H1 (cell line): ENCODE measurements around the gene TMEM54. TPM values are rescaled to one million over a fixed set of nuclear protein-coding genes. Genes with fewer than 3 reads are reported as not detected.

Experiments
- CTCF ChIA-PET: fragments of 300-600 bp; sonication (Branson Sonifier 250); formaldehyde crosslinking; loops from one replicate; lab custom pipeline; 2021; ENCODE audit not compliant: partially characterized antibody; lab: Charles Lee
- POLR2A ChIA-PET: fragments of 300-600 bp; sonication (Branson Sonifier 250); formaldehyde crosslinking; loops from one replicate; lab custom pipeline; 2021; ENCODE audit warnings: inconsistent platforms; ENCODE audit not compliant: partially characterized antibody; lab: Charles Lee
- DNase-seq, 2 experiments: peaks; one replicate each; pipeline versions ENCODE4 v3.0.0 to v3.0.0-alpha.2; 2010 to 2022; ENCODE audit warnings: low spot score in 2 of 2, low read depth in 1 of 2, mixed read lengths in 1 of 2
- FAIRE-seq: peaks from 2 replicates; lab custom pipeline; 2011; peaks lifted over from hg19 to GRCh38; lab: Jason Lieb, UNC
- H2AFZ ChIP-seq: 2 replicates; pipeline ENCODE4 v1.8.1; 2012; ENCODE audit warnings: low read length, inconsistent platforms
- H2AK5ac ChIP-seq: 2 replicates; pipeline ENCODE4 v1.6.1; 2013; ENCODE audit warnings: low read depth, low read length
- H2BK120ac ChIP-seq: replicated peaks from 2 replicates; pipeline ENCODE3; 2013; ENCODE audit warnings: low read depth, low read length, inconsistent platforms
- H2BK12ac ChIP-seq: 2 replicates; pipeline ENCODE4 v1.6.1; 2013; ENCODE audit warnings: low read depth, low read length
- H2BK15ac ChIP-seq: 2 replicates; pipeline ENCODE4 v1.6.1; 2013; ENCODE audit warnings: low read length
- H2BK20ac ChIP-seq: 2 replicates; pipeline ENCODE4 v1.6.1; 2013; ENCODE audit warnings: low read length
- H2BK5ac ChIP-seq: 2 replicates; pipeline ENCODE4 v1.6.1; 2013; ENCODE audit warnings: low read depth, low read length
- H3K14ac ChIP-seq: 2 replicates; pipeline ENCODE4 v1.6.1; 2013; ENCODE audit warnings: inconsistent platforms; ENCODE audit not compliant: insufficient read length
- H3K18ac ChIP-seq: 2 replicates; pipeline ENCODE4 v1.6.1; 2013; ENCODE audit warnings: low read length; ENCODE audit errors: extremely low read depth
- H3K23ac ChIP-seq: 2 replicates; pipeline ENCODE4 v1.6.1; 2013; ENCODE audit warnings: inconsistent platforms; ENCODE audit not compliant: insufficient read length
- H3K23me2 ChIP-seq: 2 replicates; pipeline ENCODE4 v1.6.1; 2013; ENCODE audit warnings: low read depth, low read length
- H3K27ac ChIP-seq: 2 replicates; pipeline ENCODE4 v1.6.1; 2011; ENCODE audit warnings: low read depth, low read length, inconsistent platforms
- H3K27me3 ChIP-seq, 4 experiments: replicated peaks in 1 of 4; 1 replicate in 1 of 4; 2 replicates in 3 of 4; pipeline versions ENCODE4 v1.6.1 to v1.8.1; 2011 to 2013; ENCODE audit warnings: low read length in 3 of 4, mild to moderate bottlenecking in 3 of 4, inconsistent platforms in 2 of 4, mixed read lengths in 2 of 4, moderate library complexity in 1 of 4; ENCODE audit not compliant: control insufficient read depth in 3 of 4, insufficient read depth in 3 of 4; ENCODE audit errors: extremely low read depth in 1 of 4
- H3K36me3 ChIP-seq, 4 experiments: 2 replicates each; pipeline versions ENCODE4 v1.6.1 to v1.8.1; 2011 to 2013; ENCODE audit warnings: mild to moderate bottlenecking in 4 of 4, low read length in 3 of 4, moderate library complexity in 2 of 4, control low read depth in 1 of 4, inconsistent platforms in 1 of 4; ENCODE audit not compliant: insufficient read depth in 4 of 4, control insufficient read depth in 2 of 4
- H3K4ac ChIP-seq: replicated peaks from 2 replicates; pipeline ENCODE3; 2013; ENCODE audit warnings: low read length, low read depth, mixed read lengths, inconsistent platforms; ENCODE audit not compliant: insufficient read length
- H3K4me1 ChIP-seq, 4 experiments: replicated peaks in 1 of 4; 1 replicate in 1 of 4; 2 replicates in 3 of 4; pipeline versions ENCODE4 v1.6.1 to v1.8.1; 2011 to 2013; ENCODE audit warnings: low read length in 3 of 4, inconsistent platforms in 2 of 4, mixed read lengths in 1 of 4; ENCODE audit not compliant: insufficient read depth in 4 of 4, control insufficient read depth in 3 of 4
- H3K4me2 ChIP-seq, 2 experiments: 2 replicates each; pipeline versions ENCODE4 v1.6.1 to v1.8.1; 2011 to 2013; ENCODE audit warnings: low read depth in 2 of 2, low read length in 2 of 2, control low read depth in 1 of 2, inconsistent platforms in 1 of 2, mild to moderate bottlenecking in 1 of 2; ENCODE audit not compliant: insufficient read depth in 1 of 2
- H3K4me3 ChIP-seq, 4 experiments: fragments of 200-600, 300-600 bp in 1 of 4; sonication (generic), shearing (Covaris generic), sonication (Bioruptor Twin) in 1 of 4; 2 replicates each; pipeline versions ENCODE4 v1.5.1 to v1.8.1; 2011 to 2016; ENCODE audit warnings: low read length in 4 of 4, low read depth in 3 of 4, control low read depth in 2 of 4, inconsistent platforms in 2 of 4, mild to moderate bottlenecking in 2 of 4, mixed read lengths in 1 of 4, moderate library complexity in 1 of 4; ENCODE audit not compliant: insufficient read depth in 2 of 4; ENCODE audit errors: extremely low read depth in 1 of 4
- H3K56ac ChIP-seq: replicated peaks from 2 replicates; pipeline ENCODE3; 2013; ENCODE audit warnings: low read depth, mild to moderate bottlenecking, mixed read lengths, low read length, inconsistent platforms; ENCODE audit not compliant: insufficient read length
- H3K79me1 ChIP-seq: 2 replicates; pipeline ENCODE4 v1.6.1; 2013; ENCODE audit warnings: low read depth, low read length, control low read depth
- H3K79me2 ChIP-seq, 2 experiments: 2 replicates each; pipeline versions ENCODE4 v1.6.1 to v1.8.1; 2012 to 2013; ENCODE audit warnings: low read length in 2 of 2, mild to moderate bottlenecking in 2 of 2, inconsistent platforms in 1 of 2; ENCODE audit not compliant: insufficient read depth in 2 of 2, control insufficient read depth in 1 of 2
- H3K9ac ChIP-seq, 4 experiments: replicated peaks in 1 of 4; 1 replicate in 1 of 4; 2 replicates in 3 of 4; pipeline versions ENCODE4 v1.6.1 to v1.8.1; 2011 to 2013; ENCODE audit warnings: low read depth in 3 of 4, low read length in 3 of 4, control low read depth in 2 of 4, mild to moderate bottlenecking in 2 of 4, moderate library complexity in 2 of 4, inconsistent platforms in 1 of 4; ENCODE audit errors: extremely low read depth in 1 of 4
- H3K9me3 ChIP-seq, 2 experiments: 2 replicates each; pipeline versions ENCODE4 v1.6.1 to v1.8.1; 2012 to 2013; ENCODE audit warnings: mild to moderate bottlenecking in 2 of 2, moderate library complexity in 2 of 2, control low read depth in 1 of 2, inconsistent platforms in 1 of 2, low read depth in 1 of 2, low read length in 1 of 2, mixed read lengths in 1 of 2; ENCODE audit not compliant: insufficient read depth in 2 of 2
- H4K20me1 ChIP-seq, 2 experiments: replicated peaks in 1 of 2; 2 replicates each; pipeline versions ENCODE3 to v1.8.1; 2011 to 2013; ENCODE audit warnings: inconsistent platforms in 2 of 2, low read length in 2 of 2, mild to moderate bottlenecking in 1 of 2; ENCODE audit not compliant: insufficient read depth in 2 of 2, control insufficient read depth in 1 of 2
- H4K5ac ChIP-seq: 2 replicates; pipeline ENCODE4 v1.6.1; 2013; ENCODE audit warnings: low read length, low read depth, mixed read lengths, inconsistent platforms; ENCODE audit not compliant: insufficient read length
- H4K8ac ChIP-seq: 2 replicates; pipeline ENCODE4 v1.8.0; 2013; ENCODE audit warnings: mild to moderate bottlenecking, moderate library complexity, low read length, inconsistent platforms; ENCODE audit not compliant: insufficient read depth; ENCODE audit errors: extremely low read depth
- H4K91ac ChIP-seq: replicated peaks from 2 replicates; pipeline ENCODE3; 2013; ENCODE audit warnings: low read length, mixed read lengths, inconsistent platforms; ENCODE audit not compliant: insufficient read length
- YY1 ChIP-seq: IDR thresholded peaks from 2 replicates; pipeline ENCODE4 v1.6.1; 2011; ENCODE audit warnings: low read depth, mild to moderate bottlenecking, low read length
- ZNF274 ChIP-seq: IDR thresholded peaks from 2 replicates; pipeline ENCODE4 v1.7.0; 2012; ENCODE audit warnings: low read length, borderline replicate concordance; ENCODE audit errors: extremely low read depth
- WGBS, 2 experiments: shearing (Covaris generic) in 1 of 2; methylation state at CpG; one replicate each; pipeline versions ENCODE4 v1.1.6 to v1.1.7; 2013 to 2015; ENCODE audit warnings: low lambda C conversion rate in 2 of 2, mixed read lengths in 2 of 2, inconsistent platforms in 1 of 2, low coverage in 1 of 2, missing lambda C conversion rate in 1 of 2; ENCODE audit not compliant: insufficient replicate concordance in 2 of 2, insufficient coverage in 1 of 2, insufficient read length in 1 of 2; ENCODE audit errors: extremely low coverage in 1 of 2, missing lambda C conversion rate in 1 of 2; 5-methylcytosine and 5-hydroxymethylcytosine counted together
- polyA plus RNA-seq, 7 experiments: library from polyadenylated mRNA; depleted of rRNA in 3 of 7; stranded (reverse) in 5 of 7; unstranded in 2 of 7; fragments of >200 nt in 5 of 7; fragments of 200-250 nt in 2 of 7; gene quantifications; 1 replicate in 5 of 7; 2 replicates in 1 of 7; 4 replicates in 1 of 7; pipeline versions ENCODE4 v1.2.1 to v1.2.3, GENCODE V29; 2011 to 2013; ENCODE audit warnings: missing spikeins in 2 of 7, mixed read lengths in 2 of 7
- total RNA-seq: library from RNA; stranded (reverse); fragmentation: NEBNext Ultra II Directional; extraction: Animal tissue kit (Norgen Biotek cat#: 25700); gene quantifications from 2 replicates; pipeline ENCODE4 v1.2.1, GENCODE V29; 2021

Gene TMEM54
- total and polyA plus RNA-seq, 2 of the 8 experiments (the other 6 are each of a cell fraction or from before 2014, with no cell fraction given): 9.5 to 58.7 TPM

- no peak for FAIRE-seq
- 0 out of 4 replicates have a peak, but pooled peaks cover 0 to 2% of the 10 kb centered on the region in 2 experiments for H3K79me2 ChIP-seq
- H4K20me1 ChIP-seq: peaks cover 0 to 2% of the 10 kb centered on the region in 2 experiments
- no peak overlapping the region for H4K5ac ChIP-seq
- WGBS, 2 experiments: 88% methylated on average over 1 of the region's 1 CpG; no CpG with 5 or more reads in 1 of the 2 experiments
- ChIA-PET POLR2A (interaction anchor here (1.6 kb wide), 1 partner anchor 32 kb away, joined by 4 read pairs; no protein-coding TSS in a partner anchor), CTCF (interaction anchor here (1.1 to 2.3 kb wide), 3 partner anchors 13 to 58 kb away, joined by 3 to 9 read pairs (median 3); no protein-coding TSS in a partner anchor)
- H3K27me3 ChIP-seq: no peaks in the 10 kb centered on the region
- H2BK5ac ChIP-seq: no peak overlapping the region
- H2BK15ac ChIP-seq: no peak overlapping the region
- H2AK5ac ChIP-seq: no peak overlapping the region
- no peak overlapping the region for H3K9ac ChIP-seq
- no peaks in the 10 kb centered on the region for H3K9me3 ChIP-seq
- no peak for TF ChIP-seq YY1
- TF ChIP-seq ZNF274: no peak
- no peak overlapping the region for H2BK12ac ChIP-seq
- no peak overlapping the region for H3K4me2 ChIP-seq
- no peak overlapping the region for H4K91ac ChIP-seq
- no peak overlapping the region for H2BK20ac ChIP-seq
- no peak overlapping the region for H2AFZ ChIP-seq
- H3K4me1 ChIP-seq: no peaks in the 10 kb centered on the region; a peak in 1 of 7 replicates
- no peak overlapping the region for H3K18ac ChIP-seq
- no peak overlapping the region for H3K56ac ChIP-seq
- no peak overlapping the region for H4K8ac ChIP-seq
- H2BK120ac ChIP-seq: no peak overlapping the region
- no peaks in the 10 kb centered on the region for H3K23me2 ChIP-seq
- H3K14ac ChIP-seq: no peak overlapping the region
- H3K4me3 ChIP-seq: no peak overlapping the region
- no peak overlapping the region for H3K23ac ChIP-seq
- no peak overlapping the region for H3K4ac ChIP-seq
- peaks cover 0 to 9% (median 2%) of the 10 kb centered on the region in 4 experiments; a peak in 5 of 8 replicates for H3K36me3 ChIP-seq
- H3K27ac ChIP-seq: no peak overlapping the region
- DNase-seq: no peak
- no peaks in the 10 kb centered on the region; the same call in 1 of the 2 replicates for H3K79me1 ChIP-seq
Measured at GRCh38 chr1:32948905-32949304, 47.7 kb upstream of the TMEM54 start.
